HepG2 (cell line): Measurements from ENCODE around the gene CLN6. TPM values are rescaled to one million over a fixed set of nuclear protein-coding genes. Genes with fewer than 3 reads are reported as not detected.

Experiments used
- ATAC-seq: fragments of 200-7000 bp; cut with Tn5 transposase; 3 replicates; pipeline ENCODE4 v1.9.1; 2020; ENCODE audit warnings: mild to moderate bottlenecking, moderate library complexity
- BruUV-seq: library from RNA; stranded (reverse); fragments of 400-500 nt; replicated peaks from 2 replicates; lab custom pipeline; 2021; lab: Mats Ljungman, UMichigan
- CTCF ChIA-PET: fragments of 300-600 bp; formaldehyde crosslinking; extraction: SDS; loops from one replicate; lab custom pipeline; 2021; ENCODE audit warnings: low total read pairs, inconsistent platforms, low intra/inter-chr PET ratio; lab: Yijun Ruan, JAX
- POLR2A ChIA-PET: fragments of 350-600 bp; sonication (Branson Sonifier 250); formaldehyde crosslinking; loops from one replicate; lab custom pipeline; 2020; ENCODE audit warnings: antibody characterized with exemption, inconsistent platforms; lab: Yijun Ruan, JAX
- DNase-seq: peaks from one replicate; pipeline ENCODE4 v3.0.0-alpha.2; 2015; ENCODE audit warnings: low spot score
- FAIRE-seq: peaks from 3 replicates; lab custom pipeline; 2011; peaks lifted over from hg19 to GRCh38; lab: Jason Lieb, UNC
- H2AFZ ChIP-seq: one replicate; pipeline ENCODE4 v1.6.1; 2011; ENCODE audit warnings: low read length, inconsistent platforms
- H3K27ac ChIP-seq: fragments of 300-600 bp; 3 replicates; pipeline ENCODE4 v1.8.0; 2011; ENCODE audit warnings: mixed run types, mild to moderate bottlenecking, mixed read lengths, low read length, inconsistent platforms; ENCODE audit not compliant: insufficient read depth; ENCODE audit errors: extremely low read length
- H3K27me3 ChIP-seq, 2 experiments: fragments of 200-600 bp in 1 of 2; 2 replicates in 1 of 2; 3 replicates in 1 of 2; pipeline versions ENCODE4 v1.6.0 to v1.8.0; 2011; ENCODE audit warnings: low read length in 2 of 2, mild to moderate bottlenecking in 2 of 2, moderate library complexity in 2 of 2, inconsistent platforms in 1 of 2; ENCODE audit not compliant: insufficient read depth in 2 of 2, control insufficient read depth in 1 of 2
- H3K36me3 ChIP-seq, 2 experiments: fragments of 200-600 bp in 1 of 2; replicated peaks in 1 of 2; 2 replicates in 1 of 2; 3 replicates in 1 of 2; pipeline versions ENCODE4 v1.5.1 to v1.8.0; 2011; ENCODE audit warnings: low read length in 2 of 2, inconsistent platforms in 1 of 2; ENCODE audit not compliant: insufficient read depth in 2 of 2, control insufficient read depth in 1 of 2
- H3K4me1 ChIP-seq: 2 replicates; pipeline ENCODE4 v1.5.1; 2012; ENCODE audit warnings: low read length, inconsistent platforms; ENCODE audit not compliant: insufficient read depth
- H3K4me2 ChIP-seq: 2 replicates; pipeline ENCODE4 v1.6.0; 2011; ENCODE audit warnings: low read depth, low read length, inconsistent platforms
- H3K4me3 ChIP-seq, 3 experiments: fragments of 200-600 bp in 1 of 3; sonication (generic), shearing (Covaris generic) in 1 of 3; replicated peaks in 1 of 3; 2 replicates each; pipeline ENCODE4 v1.5.1; 2011 to 2016; ENCODE audit warnings: low read length in 3 of 3, inconsistent platforms in 2 of 3, low read depth in 2 of 3, mild to moderate bottlenecking in 2 of 3, control low read depth in 1 of 3, mixed read lengths in 1 of 3; ENCODE audit not compliant: insufficient read depth in 1 of 3
- H3K79me2 ChIP-seq: one replicate; pipeline ENCODE4 v1.6.1; 2011; ENCODE audit warnings: low read length, inconsistent platforms; ENCODE audit not compliant: insufficient read depth
- H3K9ac ChIP-seq: 2 replicates; pipeline ENCODE4 v1.6.0; 2011; ENCODE audit warnings: mild to moderate bottlenecking, low read depth, low read length, inconsistent platforms; ENCODE audit not compliant: insufficient read depth
- H3K9me3 ChIP-seq: 2 replicates; pipeline ENCODE4 v1.5.1; 2012; ENCODE audit warnings: mild to moderate bottlenecking, low read length
- H4K20me1 ChIP-seq: 2 replicates; pipeline ENCODE4 v1.6.0; 2011; ENCODE audit warnings: inconsistent platforms, mild to moderate bottlenecking, low read length, moderate library complexity; ENCODE audit not compliant: insufficient read depth
- CREM ChIP-seq, 2 experiments: sonication (generic) in 1 of 2; formaldehyde crosslinking in 1 of 2; IDR thresholded peaks; 2 replicates each; pipeline versions ENCODE4 v1.4.0 to v1.6.1; 2016 to 2020; ENCODE audit warnings: antibody characterized with exemption in 1 of 2, mild to moderate bottlenecking in 1 of 2, missing genetic modification reagents in 1 of 2
- GABPA ChIP-seq, 2 experiments: IDR thresholded peaks; 2 replicates each; pipeline ENCODE4 v1.6.1; 2011 to 2016; ENCODE audit warnings: low read depth in 2 of 2, low read length in 1 of 2, missing biosample characterization in 1 of 2, missing genetic modification characterization in 1 of 2
- GMEB1 ChIP-seq: sonication (generic); formaldehyde crosslinking; IDR thresholded peaks from 2 replicates; pipeline ENCODE4 v1.5.1; 2020; ENCODE audit warnings: missing genetic modification reagents, mild to moderate bottlenecking, borderline replicate concordance
- PRDM10 ChIP-seq: sonication (generic); formaldehyde crosslinking; IDR thresholded peaks from 2 replicates; pipeline ENCODE4 v1.4.0; 2020; ENCODE audit warnings: low read depth, missing genetic modification reagents
- PRMT3 ChIP-seq: sonication (generic); formaldehyde crosslinking; IDR thresholded peaks from 2 replicates; pipeline ENCODE4 v1.8.1; 2022; ENCODE audit warnings: low read depth, mild to moderate bottlenecking, moderate library complexity, missing genetic modification reagents, borderline replicate concordance
- RBM22 ChIP-seq: fragments of 200-400 bp; formaldehyde crosslinking; optimal IDR thresholded peaks from 2 replicates; pipeline ENCODE3; 2017; ENCODE audit warnings: mild to moderate bottlenecking, low read length, moderate library complexity
- SCMH1 ChIP-seq: sonication (generic); formaldehyde crosslinking; IDR thresholded peaks from 2 replicates; pipeline ENCODE4 v1.9.0; 2021; ENCODE audit warnings: missing genetic modification reagents, mild to moderate bottlenecking, borderline replicate concordance
- SIN3A ChIP-seq: IDR thresholded peaks from 2 replicates; pipeline ENCODE4 v1.6.1; 2011; ENCODE audit warnings: low read depth, mild to moderate bottlenecking, control low read depth, low read length, borderline replicate concordance
- SMARCC2 ChIP-seq: fragments of 450-650 bp; IDR thresholded peaks from 2 replicates; pipeline ENCODE4 v1.6.1; 2017; ENCODE audit warnings: antibody characterized with exemption, mild to moderate bottlenecking
- U2AF1 ChIP-seq: fragments of 200-400 bp; formaldehyde crosslinking; optimal IDR thresholded peaks from 2 replicates; pipeline ENCODE3; 2017; ENCODE audit warnings: mild to moderate bottlenecking, low read depth, low read length
- ZBTB49 ChIP-seq: sonication (generic); formaldehyde crosslinking; IDR thresholded peaks from 2 replicates; pipeline ENCODE4 v1.4.0; 2020; ENCODE audit warnings: missing genetic modification reagents, borderline replicate concordance
- ZNF205 ChIP-seq: IDR thresholded peaks from 2 replicates; pipeline ENCODE4 v1.6.1; 2018; ENCODE audit warnings: missing biosample characterization, missing genetic modification reagents
- ZNF567 ChIP-seq: sonication (generic); formaldehyde crosslinking; IDR thresholded peaks from 2 replicates; pipeline ENCODE4 v1.8.1; 2023; ENCODE audit warnings: mild to moderate bottlenecking, missing genetic modification reagents, borderline replicate concordance
- ZNF644 ChIP-seq: IDR thresholded peaks from 2 replicates; pipeline ENCODE4 v1.6.1; 2016; ENCODE audit warnings: low read depth
- ZNF780A ChIP-seq: sonication (generic); formaldehyde crosslinking; IDR thresholded peaks from 2 replicates; pipeline ENCODE4 v1.8.0; 2022; ENCODE audit warnings: mild to moderate bottlenecking, missing genetic modification reagents, moderate library complexity
- ZSCAN21 ChIP-seq: sonication (generic); formaldehyde crosslinking; IDR thresholded peaks from 2 replicates; pipeline ENCODE4 v1.8.0; 2022; ENCODE audit warnings: mild to moderate bottlenecking, missing genetic modification reagents, moderate library complexity, borderline replicate concordance
- WGBS: methylation state at CpG from one replicate; pipeline ENCODE4 v1.1.6; 2017; ENCODE audit warnings: low lambda C conversion rate; 5-methylcytosine and 5-hydroxymethylcytosine counted together
- in situ Hi-C: cut with HindIII; loops from 2 replicates; pipeline ENCODE4 v1.10.0; 2017; ENCODE audit warnings: low pct_unique_long_range_greater_than_20kb; ENCODE audit not compliant: extremely low pct_ligation_motif_present
- intact Hi-C: fragments of 100-400 bp; cut with micrococcal nuclease; formaldehyde crosslinking; loops from one replicate; pipeline ENCODE4 v1.10.0; 2022; ENCODE audit not compliant: unreplicated experiment
- polyA plus RNA-seq, 8 experiments: library from polyadenylated mRNA; depleted of rRNA in 3 of 8; stranded (reverse) in 7 of 8; unstranded in 1 of 8; fragments of >200 nt; fragmentation: Illumina TruSeq in 4 of 8; extraction: Trizol in 4 of 8; gene quantifications; 2 replicates each; pipeline versions ENCODE4 v1.2.1 to v1.2.3, GENCODE V29; 2011 to 2016; ENCODE audit warnings: low read depth in 4 of 8, missing spikeins in 1 of 8, mixed read lengths in 1 of 8; ENCODE audit not compliant: insufficient read depth in 1 of 8
- total RNA-seq, 5 experiments: library from RNA; depleted of rRNA; stranded (reverse); fragments of >200 nt; fragmentation: Illumina TruSeq; extraction: Trizol; gene quantifications; 2 replicates each; pipeline ENCODE4 v1.2.3, GENCODE V29; 2016; ENCODE audit warnings: low read depth in 1 of 5

CLN6 gene
- total and polyA plus RNA-seq, 2 of the 13 experiments (the other 11 are each of a cell fraction or from before 2014, with no cell fraction given): 24.9 to 27.1 TPM

GRCh38 chr15:68204361-68204760, 25.2 kb downstream of the CLN6 start (continued):
- TF ChIP-seq PRDM10 (CRISPR knock-in tag): no peak
- no peak for TF ChIP-seq ZNF567
- no peak for TF ChIP-seq ZSCAN21 (CRISPR knock-in tag)
- no peak for TF ChIP-seq GABPA (IDR thresholded peaks at IDR 0.05; ENCODE audit: low read depth, low read length)
- TF ChIP-seq GABPA (CRISPR knock-in tag; IDR thresholded peaks at IDR 0.05; ENCODE audit: low read depth): no peak
- no peak for TF ChIP-seq ZNF780A (CRISPR knock-in tag)
- no peak for TF ChIP-seq SCMH1 (CRISPR knock-in tag)
- TF ChIP-seq ZNF644 (CRISPR knock-in tag): no peak
- no peak for TF ChIP-seq U2AF1

GRCh38 chr15:68203956-68204355, 25.6 kb downstream of the CLN6 start:
- CTCF ChIA-PET: no interaction called here
- POLR2A ChIA-PET: no interaction called here
- WGBS: 100% methylated on average over 1 of the region's 5 CpGs
- TF ChIP-seq PRMT3 (CRISPR knock-in tag) (no peak), SIN3A (no peak), ZNF205 (CRISPR knock-in tag) (no peak), ZBTB49 (CRISPR knock-in tag) (no peak), SMARCC2 (no peak), CREM (IDR thresholded peaks at IDR 0.05) (no peak), CREM (CRISPR knock-in tag; IDR thresholded peaks at IDR 0.05) (no peak), GMEB1 (no peak), RBM22 (no peak)

More at GRCh38 chr15:68203956-68204355, 25.6 kb downstream of the CLN6 start:
- H3K27ac ChIP-seq: no peak overlapping the region
- BruUV-seq: no TSS peak
- no peaks in the 10 kb centered on the region for H3K79me2 ChIP-seq
- FAIRE-seq (no peak), ATAC-seq (no peak), DNase-seq (no peak)
- no peak overlapping the region for H3K9ac ChIP-seq
- H4K20me1 ChIP-seq: 0 out of 2 replicates have a peak, but pooled peaks cover 6% of the 10 kb centered on the region
- peaks cover 3% of the 10 kb centered on the region in 2 experiments; a peak in 2 of 5 replicates for H3K36me3 ChIP-seq
- no peak overlapping the region for H3K4me2 ChIP-seq
- H3K4me3 ChIP-seq: no peak overlapping the region
- in situ Hi-C loops: no loop called here
- peaks cover 51% of the 10 kb centered on the region for H3K4me1 ChIP-seq
- intact Hi-C loops: no loop called here
- no peak overlapping the region for H2AFZ ChIP-seq
- H3K27me3 ChIP-seq: no peaks in the 10 kb centered on the region
- H3K9me3 ChIP-seq: no peaks in the 10 kb centered on the region
